Fibroblast of mammary gland (primary cell): ENCODE results near the gene ZC3H18.

Source experiments
- DNase-seq: peaks from one replicate; pipeline ENCODE4 v3.0.0-alpha.2; 2010; ENCODE audit warnings: low read depth
- H3K4me3 ChIP-seq: 2 replicates; pipeline ENCODE4 v1.5.1; 2011; ENCODE audit warnings: low read depth, mild to moderate bottlenecking, low read length, moderate library complexity; ENCODE audit not compliant: control insufficient read depth
- CTCF ChIP-seq: conservative IDR thresholded peaks from 2 replicates; pipeline ENCODE4 v1.5.1; 2011; ENCODE audit warnings: low read depth, low read length, inconsistent platforms; ENCODE audit not compliant: control insufficient read depth, insufficient read depth

Gene ZC3H18

GRCh38 chr16:88595921-88596320, 25.7 kb downstream of the ZC3H18 start:
- DNase-seq, result no peak
- H3K4me3 ChIP-seq, result no peak overlapping the region
- no peak for TF ChIP-seq CTCF

- no peak for TF ChIP-seq CTCF
- no peak overlapping the region for H3K4me3 ChIP-seq
- peak; percentile 9 for DNase-seq
Observed at GRCh38 chr16:88596483-88596882, 26.3 kb downstream of the ZC3H18 start.

GRCh38 chr16:88597856-88598491, 27.8 kb downstream of the ZC3H18 start:
- TF ChIP-seq CTCF, result no peak
- no peak overlapping the region for H3K4me3 ChIP-seq
- no peak for DNase-seq

GRCh38 chr16:88599092-88599733, 29.0 kb downstream of the ZC3H18 start:
- DNase-seq, result no peak
- no peak overlapping the region for H3K4me3 ChIP-seq
- no peak for TF ChIP-seq CTCF

GRCh38 chr16:88599825-88600538, 29.8 kb downstream of the ZC3H18 start:
- no peak for DNase-seq
- TF ChIP-seq CTCF, result no peak
- H3K4me3 ChIP-seq, result no peak overlapping the region

- DNase-seq, result no peak
- no peak for TF ChIP-seq CTCF
- no peak overlapping the region for H3K4me3 ChIP-seq
Observed at GRCh38 chr16:88600539-88600896, 30.3 kb downstream of the ZC3H18 start.
